GM23248 (cell line): ENCODE results near the gene SNX9.

Source experiments
- EZH2 ChIP-seq: fragments of 200-600 bp; sonication (generic); IDR thresholded peaks from 2 replicates; pipeline ENCODE4 v1.6.1; 2018; ENCODE audit warnings: antibody characterized with exemption, mild to moderate bottlenecking; ENCODE audit not compliant: insufficient read depth, poor library complexity, severe bottlenecking
- EZH2phosphoT487 ChIP-seq: fragments of 200-600 bp; sonication (generic); IDR thresholded peaks from 2 replicates; pipeline ENCODE4 v1.6.1; 2018; ENCODE audit warnings: antibody characterized with exemption, moderate library complexity, mild to moderate bottlenecking, low read depth; ENCODE audit not compliant: insufficient read depth

GRCh38 chr6:157789297-157789696, 33.7 kb upstream of the SNX9 start:
- TF ChIP-seq EZH2phosphoT487 = no peak
- no peak for TF ChIP-seq EZH2
